Natural killer cell (primary cell): ENCODE results near the gene MOB1A. TPM values are rescaled to one million over a fixed set of nuclear protein-coding genes. Genes with fewer than 3 reads are reported as not detected.

Experiments
- ATAC-seq, 3 donors: fragments of 150-1000 bp in 2 of 3; fragments of 200-7000 bp in 1 of 3; cut with Tn5 transposase; 1 replicate in 1 of 3; 2 replicates in 2 of 3; pipeline ENCODE4 v1.10.0; 2021; ENCODE audit warnings: mild to moderate bottlenecking in 2 of 3, moderate library complexity in 2 of 3
- DNase-seq, 2 donors: peaks; one replicate each; pipeline versions ENCODE4 v3.0.0 to v3.0.0-alpha.2; 2013 to 2021; ENCODE audit warnings: mixed read lengths in 1 of 2
- H3K27ac ChIP-seq: one replicate; pipeline ENCODE4 v1.5.1; 2013; ENCODE audit warnings: mild to moderate bottlenecking, low read length
- H3K27me3 ChIP-seq: one replicate; pipeline ENCODE4 v1.6.1; 2013; ENCODE audit warnings: low read length; ENCODE audit not compliant: control insufficient read depth, insufficient read depth
- H3K36me3 ChIP-seq: one replicate; pipeline ENCODE4 v1.6.1; 2013; ENCODE audit warnings: low read length; ENCODE audit not compliant: control insufficient read depth, insufficient read depth
- H3K4me1 ChIP-seq: one replicate; pipeline ENCODE4 v1.6.1; 2013; ENCODE audit warnings: low read length; ENCODE audit not compliant: control insufficient read depth, insufficient read depth
- H3K4me3 ChIP-seq: one replicate; pipeline ENCODE4 v1.5.1; 2013; ENCODE audit warnings: low read length
- H3K9me3 ChIP-seq: one replicate; pipeline ENCODE4 v1.6.1; 2013; ENCODE audit warnings: low read length; ENCODE audit not compliant: control insufficient read depth, insufficient read depth
- H3K27ac Mint-ChIP-seq, 2 donors: one replicate each; pipeline ENCODE4 v1.8.0; 2022; ENCODE audit warnings: mild to moderate bottlenecking in 2 of 2, mixed read lengths in 2 of 2, moderate library complexity in 1 of 2
- H3K27me3 Mint-ChIP-seq, 2 donors: one replicate each; pipeline ENCODE4 v1.8.0; 2022; ENCODE audit warnings: low read depth in 2 of 2, mixed read lengths in 2 of 2
- H3K36me3 Mint-ChIP-seq: one replicate; pipeline ENCODE4 v1.8.0; 2022; ENCODE audit warnings: mixed read lengths
- H3K4me1 Mint-ChIP-seq, 2 donors: one replicate each; pipeline ENCODE4 v1.8.0; 2022; ENCODE audit warnings: mixed read lengths in 2 of 2
- H3K4me3 Mint-ChIP-seq: one replicate; pipeline ENCODE4 v1.8.0; 2022; ENCODE audit warnings: mild to moderate bottlenecking, moderate library complexity, mixed read lengths
- H3K9me3 Mint-ChIP-seq, 2 donors: one replicate each; pipeline ENCODE4 v1.8.0; 2022; ENCODE audit warnings: mixed read lengths in 2 of 2
- CTCF ChIP-seq: fragments of 200-600 bp; IDR thresholded peaks from one replicate; pipeline ENCODE4 v1.8.0; 2022; ENCODE audit warnings: antibody characterized with exemption
- WGBS: methylation state at CpG from one replicate; pipeline ENCODE4 v1.1.7; 2013; ENCODE audit warnings: missing lambda C conversion rate; ENCODE audit not compliant: insufficient coverage; 5-methylcytosine and 5-hydroxymethylcytosine counted together
- intact Hi-C: fragments of 100-400 bp; cut with micrococcal nuclease; formaldehyde crosslinking; loops from one replicate; pipeline ENCODE4 v1.14.2; 2022
- total RNA-seq, 4 donors: library from RNA; stranded (reverse); fragments of 120-200 nt in 1 of 4; gene quantifications; one replicate each; pipeline versions ENCODE4 v1.2.3 to v1.2.4, GENCODE V29; 2013 to 2022

The MOB1A gene
- total RNA-seq, 3 donors from 2014 or later (not counting 1 experiment from before 2014, with no cell fraction given) = 211 to 239 (median 222) TPM

- TF ChIP-seq CTCF = no peak
- no peak overlapping the region for H3K4me3 ChIP-seq
- 89% methylated on average over 4 of the region's 5 CpGs for WGBS
- peaks cover 26% of the 10 kb centered on the region for H3K36me3 ChIP-seq
- H3K27me3 ChIP-seq = no peaks in the 10 kb centered on the region
- no peaks in the 10 kb centered on the region for H3K36me3 Mint-ChIP-seq
- no peak overlapping the region for H3K27ac Mint-ChIP-seq
- no peaks in the 10 kb centered on the region for H3K27me3 Mint-ChIP-seq
- no peaks in the 10 kb centered on the region for H3K9me3 ChIP-seq
- no peaks in the 10 kb centered on the region for H3K9me3 Mint-ChIP-seq
- intact Hi-C loops = loop anchor here (10.0 kb wide), 1 partner anchor 164 kb away; the partner anchor contains the start of gene TET3
- peaks cover 0 to 5% of the 10 kb centered on the region in 2 donors for H3K4me1 Mint-ChIP-seq
- peaks cover 22% of the 10 kb centered on the region for H3K4me1 ChIP-seq
- ATAC-seq = no peak
- H3K4me3 Mint-ChIP-seq = no peak overlapping the region
- H3K27ac ChIP-seq = no peak overlapping the region
- no peak for DNase-seq
These were observed 29.5 kb downstream of the MOB1A start for GRCh38 chr2:74149247-74149525.

- Histone ChIP-seq H3K4me1 (peaks cover 22% of the 10 kb centered on the region), H3K27ac (peak overlapping the region; percentile 39), H3K9me3 (no peaks in the 10 kb centered on the region), H3K36me3 (peaks cover 24% of the 10 kb centered on the region), H3K27me3 (no peaks in the 10 kb centered on the region), H3K4me3 (peak overlapping the region; percentile 42)
- Mint-ChIP-seq H3K9me3 (no peaks in the 10 kb centered on the region), H3K36me3 (no peaks in the 10 kb centered on the region), H3K27me3 (no peaks in the 10 kb centered on the region), H3K4me1 (peaks cover 0 to 4% of the 10 kb centered on the region in 2 donors), H3K4me3 (no peak overlapping the region), H3K27ac (no peak overlapping the region)
- intact Hi-C loops = loop anchor here (10.0 kb wide), 1 partner anchor 164 kb away; the partner anchor contains the start of gene TET3
- ATAC-seq = no peak
- peak in 1 of 2 donors; percentile 13 for DNase-seq
- no peak for TF ChIP-seq CTCF
- 59% methylated on average over 15 of the region's 16 CpGs for WGBS
These were observed 30.0 kb downstream of the MOB1A start for GRCh38 chr2:74148457-74149246.

- peak; percentile 82 to 86 for DNase-seq
- Mint-ChIP-seq H3K27me3 (no peaks in the 10 kb centered on the region), H3K4me1 (no peaks in the 10 kb centered on the region), H3K36me3 (no peaks in the 10 kb centered on the region), H3K4me3 (no peak within 1 kb of the TSS), H3K27ac (no peak within 1 kb of the TSS), H3K9me3 (no peaks in the 10 kb centered on the region)
- Histone ChIP-seq H3K9me3 (no peaks in the 10 kb centered on the region), H3K4me3 (peak within 1 kb of the TSS; percentile 52), H3K36me3 (peaks cover 16% of the 10 kb centered on the region), H3K27me3 (no peaks in the 10 kb centered on the region), H3K4me1 (peaks cover 22% of the 10 kb centered on the region), H3K27ac (peak within 1 kb of the TSS; percentile 39)
- TF ChIP-seq CTCF = peak; percentile 86
- WGBS = 3% methylated on average over 67 of the region's 67 CpGs
- peak; percentile 94 to 97 (median 95) for ATAC-seq
- intact Hi-C loops = loop anchor here (2.0 to 10.0 kb wide), 2 partner anchors 163 to 323 kb away; partner anchors contain the start of gene TET3
These were observed 30.8 kb downstream of the MOB1A start, which contains the start of gene BOLA3 for GRCh38 chr2:74147727-74148456. Gene BOLA3 (minus strand): TSS chr2:74147912. CDS start chr2:74147874, 38 bp downstream.
